Endometrial microvascular endothelial cells (primary cell): ENCODE measurements around the gene GLT8D2. TPM values are rescaled to one million over a fixed set of nuclear protein-coding genes. Genes with fewer than 3 reads are reported as not detected.

Experiments used
- in situ Hi-C: cut with HindIII; loops from 2 replicates; pipeline ENCODE4 v1.10.0; 2017; ENCODE audit warnings: low sequenced_read_pairs, low pct_unique_long_range_greater_than_20kb; ENCODE audit errors: inconsistent ontology term
- total RNA-seq: library from RNA; depleted of rRNA; stranded (reverse); fragments of >200 nt; gene quantifications from one replicate; pipeline ENCODE4 v1.2.3, GENCODE V29; 2015; ENCODE audit errors: inconsistent ontology term

The GLT8D2 gene
- total RNA-seq, 1 donor from 2014 or later: 0.19 TPM

- in situ Hi-C loops: no loop called here
These were observed 39.3 kb downstream of the GLT8D2 start for GRCh38 chr12:104010606-104011169.

GRCh38 chr12:104010121-104010520 lies 39.9 kb downstream of the GLT8D2 start:
- in situ Hi-C loops: no loop called here

- in situ Hi-C loops: no loop called here
These were observed 43.1 kb downstream of the GLT8D2 start for GRCh38 chr12:104006929-104007328.

- in situ Hi-C loops: no loop called here
These were observed 46.4 kb downstream of the GLT8D2 start for GRCh38 chr12:104003596-104003995.

GRCh38 chr12:104002686-104003085 lies 47.3 kb downstream of the GLT8D2 start:
- in situ Hi-C loops: no loop called here

- in situ Hi-C loops: no loop called here
These were observed 49.1 kb downstream of the GLT8D2 start for GRCh38 chr12:104000807-104001434.

- in situ Hi-C loops: no loop called here
These were observed 51.0 kb downstream of the GLT8D2 start for GRCh38 chr12:103998976-103999375.

- in situ Hi-C loops: no loop called here
These were observed 52.6 kb downstream of the GLT8D2 start for GRCh38 chr12:103997286-103997900.

GRCh38 chr12:103996595-103996994 lies 53.4 kb downstream of the GLT8D2 start:
- in situ Hi-C loops: no loop called here

- in situ Hi-C loops: no loop called here
These were observed 55.8 kb downstream of the GLT8D2 start for GRCh38 chr12:103994235-103994634.

- in situ Hi-C loops: no loop called here
These were observed 63.2 kb downstream of the GLT8D2 start for GRCh38 chr12:103986829-103987228.

GRCh38 chr12:103978384-103978982 lies 71.5 kb downstream of the GLT8D2 start:
- in situ Hi-C loops: no loop called here

- in situ Hi-C loops: no loop called here
These were observed 74.6 kb downstream of the GLT8D2 start for GRCh38 chr12:103975368-103975767.

- in situ Hi-C loops: no loop called here
These were observed 76.1 kb downstream of the GLT8D2 start for GRCh38 chr12:103973909-103974308.

- in situ Hi-C loops: no loop called here
These were observed 80.6 kb downstream of the GLT8D2 start for GRCh38 chr12:103969391-103969790.

GRCh38 chr12:103966736-103967135 lies 83.3 kb downstream of the GLT8D2 start:
- in situ Hi-C loops: no loop called here

GRCh38 chr12:103965590-103966504 lies 84.1 kb downstream of the GLT8D2 start, which contains the start of gene TDG:
TSS of gene TDG (plus strand) at chr12:103965872. CDS start at chr12:103966038, 166 bp downstream.
- in situ Hi-C loops: no loop called here

GRCh38 chr12:103965255-103965589 lies 84.8 kb downstream of the GLT8D2 start:
- in situ Hi-C loops: no loop called here

- in situ Hi-C loops: no loop called here
These were observed 85.2 kb downstream of the GLT8D2 start for GRCh38 chr12:103964805-103965204.
